Suppressor macrophage (primary cell): ENCODE data around the gene RBM17.
A peak's percentile ranks its signal among the peaks of the same experiment; 100 is the strongest.
"Not testable (repeated sequence)": the region's sequence is repeated elsewhere in the genome, so short reads cannot be mapped to it uniquely, and the experiment has no call there.

Source experiments
- DNase-seq, 4 experiments: peaks; one replicate each; pipeline ENCODE4 v3.0.0-alpha.2; 2020 to 2022

The RBM17 gene

GRCh38 chr10:6136215-6137201, 47.7 kb downstream of the RBM17 start:
- no peak for DNase-seq

GRCh38 chr10:6138456-6138855, 49.6 kb downstream of the RBM17 start:
- DNase-seq = no peak

GRCh38 chr10:6139470-6139869, 50.6 kb downstream of the RBM17 start:
- DNase-seq = no peak

GRCh38 chr10:6140141-6140841, 51.5 kb downstream of the RBM17 start:
- DNase-seq = peak in 3 of 4 experiments; percentile 42 to 55 (median 47)

- DNase-seq = peak in 1 of 4 experiments; percentile 71
These were observed 52.1 kb downstream of the RBM17 start for GRCh38 chr10:6140965-6141295.

GRCh38 chr10:6141296-6142151, 52.7 kb downstream of the RBM17 start:
- peak in 3 of 4 experiments; percentile 67 to 89 (median 89) for DNase-seq

GRCh38 chr10:6142186-6142585, 53.4 kb downstream of the RBM17 start:
- DNase-seq = not testable (repeated sequence)

- no peak for DNase-seq
These were observed 53.8 kb downstream of the RBM17 start for GRCh38 chr10:6142644-6143043.

- peak in 3 of 4 experiments; percentile 41 to 59 (median 46) for DNase-seq
These were observed 54.3 kb downstream of the RBM17 start for GRCh38 chr10:6143181-6143580.

GRCh38 chr10:6144406-6145165, 55.8 kb downstream of the RBM17 start:
- DNase-seq = peak; percentile 96 to 98 (median 97)

- peak; percentile 56 to 80 (median 66) for DNase-seq
These were observed 56.5 kb downstream of the RBM17 start for GRCh38 chr10:6145166-6145987.

GRCh38 chr10:6146013-6146785, 57.4 kb downstream of the RBM17 start:
- DNase-seq = peak in 1 of 4 experiments; percentile 33

GRCh38 chr10:6146921-6147320, 58.1 kb downstream of the RBM17 start:
- no peak for DNase-seq

- peak; percentile 87 to 95 (median 92) for DNase-seq
These were observed 59.4 kb downstream of the RBM17 start for GRCh38 chr10:6148251-6148701.

GRCh38 chr10:6148908-6149307, 60.1 kb downstream of the RBM17 start:
- DNase-seq = no peak

GRCh38 chr10:6151087-6151977, 62.5 kb downstream of the RBM17 start:
- peak; percentile 94 to 97 (median 96) for DNase-seq

- peak in 2 of 4 experiments; percentile 43 to 50 for DNase-seq
These were observed 65.0 kb downstream of the RBM17 start for GRCh38 chr10:6153845-6154244.

- DNase-seq = no peak
These were observed 65.7 kb downstream of the RBM17 start for GRCh38 chr10:6154566-6154965.

GRCh38 chr10:6158276-6158675, 69.4 kb downstream of the RBM17 start:
- no peak for DNase-seq
